ENCODE data around the gene SLC24A3.

- no peak for TF ChIP-seq CTCF (IDR thresholded peaks at IDR 0.05)
- no peak for TF ChIP-seq POLR2AphosphoS5 (IDR thresholded peaks at IDR 0.05)
Observed at GRCh38 chr20:19328676-19329075, 116.2 kb downstream of the SLC24A3 start.

Measured in breast epithelium (tissue), 3 donors.